C4-2B (cell line): ENCODE measurements around the gene ADAMTS15.

Experiments used
- CTCF ChIP-seq: fragments of 450-650 bp; conservative IDR thresholded peaks from 2 replicates; pipeline ENCODE4 v1.5.1; 2017; ENCODE audit warnings: mild to moderate bottlenecking
- ZFX ChIP-seq: fragments of 450-650 bp; IDR thresholded peaks from 2 replicates; pipeline ENCODE4 v1.6.1; 2017

- TF ChIP-seq CTCF (no peak), ZFX (no peak)
Measured at GRCh38 chr11:130456286-130456685, 7.8 kb downstream of the ADAMTS15 start.
